HK-2 (cell line): ENCODE results near the gene BBS1.

Experiments
- DNase-seq: peaks from one replicate; pipeline ENCODE4 v3.0.0-alpha.2; 2018; ENCODE audit not compliant: unreplicated experiment

Gene BBS1

GRCh38 chr11:66549696-66550095 is 39.3 kb downstream of the BBS1 start:
- no peak for DNase-seq

GRCh38 chr11:66550887-66551286 is 40.5 kb downstream of the BBS1 start:
- no peak for DNase-seq

GRCh38 chr11:66554602-66555001 is 44.2 kb downstream of the BBS1 start:
- DNase-seq, result no peak

GRCh38 chr11:66555416-66555815 is 45.0 kb downstream of the BBS1 start:
- DNase-seq, result no peak

GRCh38 chr11:66556086-66556485 is 45.7 kb downstream of the BBS1 start:
- DNase-seq, result no peak

GRCh38 chr11:66557733-66558326 is 47.4 kb downstream of the BBS1 start:
- no peak for DNase-seq

GRCh38 chr11:66559142-66559865 is 48.9 kb downstream of the BBS1 start:
- no peak for DNase-seq

- DNase-seq, result no peak
Observed at GRCh38 chr11:66559866-66560676, 49.6 kb downstream of the BBS1 start.

GRCh38 chr11:66561178-66561974 is 50.9 kb downstream of the BBS1 start:
- no peak for DNase-seq

- DNase-seq, result no peak
Observed at GRCh38 chr11:66561975-66562248, 51.5 kb downstream of the BBS1 start.

GRCh38 chr11:66562275-66562674 is 51.8 kb downstream of the BBS1 start:
- DNase-seq, result no peak

- DNase-seq, result no peak
Observed at GRCh38 chr11:66562907-66563583, 52.6 kb downstream of the BBS1 start.

GRCh38 chr11:66563832-66564231 is 53.4 kb downstream of the BBS1 start:
- DNase-seq, result no peak

- DNase-seq, result no peak
Observed at GRCh38 chr11:66564538-66564937, 54.1 kb downstream of the BBS1 start.

GRCh38 chr11:66564984-66565383 is 54.5 kb downstream of the BBS1 start:
- DNase-seq, result no peak

GRCh38 chr11:66566221-66566620 is 55.8 kb downstream of the BBS1 start:
- DNase-seq, result no peak

- no peak for DNase-seq
Observed at GRCh38 chr11:66567787-66568123, 57.3 kb downstream of the BBS1 start.

- peak; percentile 79 for DNase-seq
Observed at GRCh38 chr11:66568124-66568916, 57.9 kb downstream of the BBS1 start, which contains the start of gene CTSF. TSS of gene CTSF (minus strand) at chr11:66568606. CDS start at chr11:66568486, 120 bp downstream.

GRCh38 chr11:66569076-66569475 is 58.6 kb downstream of the BBS1 start:
- DNase-seq, result no peak

- no peak for DNase-seq
Observed at GRCh38 chr11:66570079-66570849, 59.8 kb downstream of the BBS1 start.
